AG10803 (cell line): ENCODE data around the gene LANCL2.

Experiments used
- DNase-seq: peaks from one replicate; pipeline ENCODE4 v3.0.0; 2010; ENCODE audit warnings: low read depth
- H3K4me3 ChIP-seq: 2 replicates; pipeline ENCODE4 v1.5.1; 2011; ENCODE audit warnings: mild to moderate bottlenecking, low read length, control low read depth
- CTCF ChIP-seq: conservative IDR thresholded peaks from 2 replicates; pipeline ENCODE4 v1.5.1; 2011; ENCODE audit warnings: mild to moderate bottlenecking, low read length, control low read depth, inconsistent platforms

LANCL2 gene

GRCh38 chr7:55374213-55374612 lies 9.1 kb downstream of the LANCL2 start:
- DNase-seq: no peak
- no peak for TF ChIP-seq CTCF
- H3K4me3 ChIP-seq: no peak overlapping the region

- no peak overlapping the region for H3K4me3 ChIP-seq
- DNase-seq: no peak
- no peak for TF ChIP-seq CTCF
These were observed 10.1 kb downstream of the LANCL2 start for GRCh38 chr7:55375237-55375636.

GRCh38 chr7:55377162-55377817 lies 12.2 kb downstream of the LANCL2 start:
- no peak overlapping the region for H3K4me3 ChIP-seq
- DNase-seq: no peak
- TF ChIP-seq CTCF: no peak

GRCh38 chr7:55379285-55379684 lies 14.1 kb downstream of the LANCL2 start:
- no peak overlapping the region for H3K4me3 ChIP-seq
- TF ChIP-seq CTCF: no peak
- DNase-seq: no peak

- DNase-seq: no peak
- TF ChIP-seq CTCF: no peak
- no peak overlapping the region for H3K4me3 ChIP-seq
These were observed 16.1 kb downstream of the LANCL2 start for GRCh38 chr7:55381189-55381588.

- no peak overlapping the region for H3K4me3 ChIP-seq
- DNase-seq: no peak
- no peak for TF ChIP-seq CTCF
These were observed 16.6 kb downstream of the LANCL2 start for GRCh38 chr7:55381696-55382095.

- no peak for TF ChIP-seq CTCF
- no peak for DNase-seq
- no peak overlapping the region for H3K4me3 ChIP-seq
These were observed 17.1 kb downstream of the LANCL2 start for GRCh38 chr7:55382251-55382650.
